GM12878 (cell line): ENCODE measurements around the gene NR3C1. TPM values are rescaled to one million over a fixed set of nuclear protein-coding genes. Genes with fewer than 3 reads are reported as not detected.

ENCODE experiments used
- ATAC-seq: fragments of 200-7000 bp; cut with Tn5 transposase; 3 replicates; pipeline ENCODE4 v1.9.1; 2020; ENCODE audit warnings: mild to moderate bottlenecking, moderate library complexity
- BruUV-seq: library from RNA; stranded (reverse); fragments of 400-500 nt; replicated peaks from 2 replicates; lab custom pipeline; 2021; lab: Mats Ljungman, UMichigan
- CTCF ChIA-PET: fragments of 300-600 bp; sonication (Branson Sonifier 250); formaldehyde crosslinking; extraction: SDS; loops from one replicate; lab custom pipeline; 2021; ENCODE audit warnings: inconsistent platforms; lab: Yijun Ruan, JAX
- POLR2A ChIA-PET: fragments of 350-600 bp; formaldehyde crosslinking; extraction: SDS; loops from one replicate; lab custom pipeline; 2021; ENCODE audit warnings: inconsistent platforms; lab: Charles Lee
- RAD21 ChIA-PET: fragments of 300-600 bp; sonication (Branson Sonifier 250); formaldehyde crosslinking; loops from one replicate; lab custom pipeline; 2023; ENCODE audit warnings: antibody characterized with exemption; ENCODE audit not compliant: unreplicated experiment; lab: Charles Lee
- SMC1A ChIA-PET: fragments of 300-600 bp; sonication (Branson Sonifier 250); formaldehyde crosslinking; loops from one replicate; lab custom pipeline; 2023; ENCODE audit not compliant: unreplicated experiment, uncharacterized antibody; lab: Charles Lee
- DNase-seq: peaks from one replicate; pipeline ENCODE4 v3.0.0-alpha.2; 2011; ENCODE audit warnings: low read depth, low spot score
- FAIRE-seq: peaks from 3 replicates; lab custom pipeline; 2011; peaks lifted over from hg19 to GRCh38; lab: Jason Lieb, UNC
- H2AFZ ChIP-seq: 2 replicates; pipeline ENCODE4 v1.6.0; 2011; ENCODE audit warnings: low read depth, low read length, control low read depth; ENCODE audit not compliant: control insufficient read depth
- H3K27ac ChIP-seq: 2 replicates; pipeline ENCODE4 v1.5.1; 2011; ENCODE audit warnings: control low read depth; ENCODE audit not compliant: control insufficient read depth, insufficient read depth
- H3K27me3 ChIP-seq, 2 experiments: replicated peaks in 1 of 2; 2 replicates each; pipeline versions ENCODE4 v1.6.0 to v1.6.1; 2011; ENCODE audit warnings: low read length in 1 of 2; ENCODE audit not compliant: control insufficient read depth in 2 of 2, insufficient read depth in 2 of 2
- H3K36me3 ChIP-seq, 2 experiments: 2 replicates each; pipeline ENCODE4 v1.5.1; 2011; ENCODE audit warnings: low read length in 1 of 2; ENCODE audit not compliant: control insufficient read depth in 2 of 2, insufficient read depth in 2 of 2
- H3K4me1 ChIP-seq: 2 replicates; pipeline ENCODE4 v1.6.1; 2011; ENCODE audit warnings: mild to moderate bottlenecking, low read length, moderate library complexity, mixed read lengths; ENCODE audit not compliant: control insufficient read depth, insufficient read depth
- H3K4me2 ChIP-seq: 2 replicates; pipeline ENCODE4 v1.6.0; 2011; ENCODE audit warnings: control low read depth; ENCODE audit not compliant: control insufficient read depth, insufficient read depth
- H3K4me3 ChIP-seq: fragments of 200-600 bp; sonication (generic); 2 replicates; pipeline ENCODE4 v1.5.1; 2016
- H3K79me2 ChIP-seq: 2 replicates; pipeline ENCODE4 v1.6.0; 2011; ENCODE audit warnings: low read length; ENCODE audit not compliant: control insufficient read depth, insufficient read depth
- H3K9ac ChIP-seq: 2 replicates; pipeline ENCODE4 v1.8.0; 2011; ENCODE audit warnings: low read length, control low read depth, mixed read lengths; ENCODE audit not compliant: control insufficient read depth, insufficient read depth
- H3K9me3 ChIP-seq: replicated peaks from 3 replicates; pipeline ENCODE4 v1.5.1; 2011; ENCODE audit warnings: mild to moderate bottlenecking, low read length; ENCODE audit not compliant: control insufficient read depth, insufficient read depth
- H4K20me1 ChIP-seq: 2 replicates; pipeline ENCODE4 v1.6.0; 2011; ENCODE audit not compliant: control insufficient read depth, insufficient read depth
- EED ChIP-seq: sonication (generic); IDR thresholded peaks from 2 replicates; pipeline ENCODE4 v1.6.1; 2016; ENCODE audit warnings: antibody characterized with exemption, low read depth
- FOXK2 ChIP-seq: fragments of 450-650 bp; IDR thresholded peaks from 2 replicates; pipeline ENCODE4 v1.6.1; 2017; ENCODE audit warnings: mild to moderate bottlenecking, moderate library complexity
- NKRF ChIP-seq: fragments of 450-650 bp; conservative IDR thresholded peaks from 2 replicates; pipeline ENCODE4 v1.6.1; 2017; ENCODE audit warnings: mild to moderate bottlenecking, moderate library complexity
- NR2F1 ChIP-seq: fragments of 450-650 bp; conservative IDR thresholded peaks from 2 replicates; pipeline ENCODE4 v1.6.1; 2017; ENCODE audit warnings: mild to moderate bottlenecking
- RB1 ChIP-seq: fragments of 450-650 bp; formaldehyde crosslinking; IDR thresholded peaks from 2 replicates; pipeline ENCODE4 v1.6.1; 2017; ENCODE audit warnings: mild to moderate bottlenecking, borderline replicate concordance
- RCOR1 ChIP-seq: conservative IDR thresholded peaks from 2 replicates; pipeline ENCODE4 v1.6.1; 2012; ENCODE audit warnings: low read depth, low read length, improper control_type of control experiment
- SREBF1 ChIP-seq: IDR thresholded peaks from 2 replicates; pipeline ENCODE4 v1.6.1; 2012; ENCODE audit warnings: mild to moderate bottlenecking, low read length
- SREBF2 ChIP-seq: IDR thresholded peaks from 2 replicates; pipeline ENCODE4 v1.6.1; 2012; ENCODE audit warnings: mild to moderate bottlenecking, low read length
- TARDBP ChIP-seq: IDR thresholded peaks from 2 replicates; pipeline ENCODE4 v1.6.1; 2016; ENCODE audit warnings: borderline replicate concordance
- WGBS: methylation state at CpG from one replicate; pipeline ENCODE4 v1.1.6; 2016; ENCODE audit warnings: low lambda C conversion rate; ENCODE audit not compliant: insufficient replicate concordance, insufficient coverage; ENCODE audit errors: missing lambda C conversion rate; 5-methylcytosine and 5-hydroxymethylcytosine counted together
- in situ Hi-C: fragments of 300-500 bp; cut with MboI; formaldehyde crosslinking; loops from 9 replicates; pipeline ENCODE4 v1.14.3; 2018; ENCODE audit warnings: mixed read lengths
- intact Hi-C: fragments of 100-400 bp; cut with micrococcal nuclease; formaldehyde crosslinking; loops from one replicate; pipeline ENCODE4 v1.14.2; 2022; ENCODE audit not compliant: unreplicated experiment
- polyA plus RNA-seq, 11 experiments: library from polyadenylated mRNA; depleted of rRNA in 4 of 11; unstranded in 6 of 11; stranded (reverse) in 5 of 11; fragments of >200 nt; fragmentation: Nextera tagmentation in 4 of 11; fragmentation: Illumina TruSeq in 1 of 11; extraction: Ambion mirVana in 4 of 11; extraction: Trizol in 1 of 11; gene quantifications; 1 replicate in 1 of 11; 2 replicates in 10 of 11; pipeline versions ENCODE4 v1.2.1 to v1.2.3, GENCODE V29; 2011 to 2016; ENCODE audit warnings: inconsistent platforms in 2 of 11, missing spikeins in 2 of 11, low read depth in 1 of 11
- total RNA-seq, 4 experiments: library from RNA; depleted of rRNA in 3 of 4; stranded (reverse); fragments of >200 nt in 3 of 4; fragmentation: Illumina TruSeq in 1 of 4; extraction: Trizol in 1 of 4; gene quantifications; 2 replicates each; pipeline versions ENCODE4 v1.2.1 to v1.2.3, GENCODE V29; 2013 to 2021
- TF ChIP-seq, protein P1 (sequence below): IDR thresholded peaks from 2 replicates; pipeline ENCODE4 v1.6.1; 2012; ENCODE audit warnings: low read depth, low read length, improper control_type of control experiment
- TF ChIP-seq, protein P2 (sequence below): fragments of 450-650 bp; formaldehyde crosslinking; IDR thresholded peaks from 2 replicates; pipeline ENCODE4 v1.4.0; 2020; ENCODE audit warnings: mild to moderate bottlenecking, moderate library complexity
- TF ChIP-seq, protein P3 (sequence below): IDR thresholded peaks from 2 replicates; pipeline ENCODE4 v1.6.1; 2011; ENCODE audit warnings: borderline replicate concordance, low read depth, mild to moderate bottlenecking, moderate library complexity, mixed read lengths, low read length; ENCODE audit not compliant: insufficient read depth; ENCODE audit errors: extremely low read length
- TF ChIP-seq, protein P4 (sequence below): fragments of 450-650 bp; IDR thresholded peaks from 2 replicates; pipeline ENCODE4 v1.6.1; 2017; ENCODE audit warnings: low read depth, mild to moderate bottlenecking, moderate library complexity

The NR3C1 gene
- total and polyA plus RNA-seq, 10 of the 15 experiments (the other 5 are each of a cell fraction or from before 2014, with no cell fraction given), result 49.7 to 141 (median 109) TPM

DNA sequence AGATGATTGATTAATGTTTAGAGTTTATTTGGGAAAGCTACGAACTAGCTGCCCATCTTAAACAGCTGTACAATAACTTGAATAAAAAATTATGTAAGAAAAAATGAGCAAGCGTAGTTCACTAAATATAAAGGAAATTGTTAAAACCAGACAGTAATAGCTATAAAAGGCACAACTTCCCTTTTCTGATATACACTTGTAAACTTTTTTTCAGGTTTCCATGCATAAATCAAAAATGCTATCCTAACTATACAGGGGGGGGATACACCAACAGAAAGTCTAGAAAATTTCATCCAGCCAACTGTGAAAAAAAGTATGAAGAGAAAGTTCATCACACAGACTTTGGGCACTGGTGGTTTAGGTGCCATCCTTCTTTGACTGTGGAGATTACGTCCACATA, 122.3 kb downstream of the NR3C1 start:
- no peaks in the 10 kb centered on the region for H4K20me1 ChIP-seq
- POLR2A ChIA-PET, result interaction anchor here (0.5 to 1.5 kb wide), 13 partner anchors 9 to 710 kb away, joined by 3 to 9 read pairs (median 4); no protein-coding TSS in a partner anchor
- no peak for ATAC-seq
- TF ChIP-seq TARDBP (no peak), SREBF1 (no peak), NR2F1 (no peak), SREBF2 (no peak), RCOR1 (no peak), NKRF (no peak), EED (no peak), RB1 (no peak), FOXK2 (no peak)
- TF ChIP-seq, protein P1, sequence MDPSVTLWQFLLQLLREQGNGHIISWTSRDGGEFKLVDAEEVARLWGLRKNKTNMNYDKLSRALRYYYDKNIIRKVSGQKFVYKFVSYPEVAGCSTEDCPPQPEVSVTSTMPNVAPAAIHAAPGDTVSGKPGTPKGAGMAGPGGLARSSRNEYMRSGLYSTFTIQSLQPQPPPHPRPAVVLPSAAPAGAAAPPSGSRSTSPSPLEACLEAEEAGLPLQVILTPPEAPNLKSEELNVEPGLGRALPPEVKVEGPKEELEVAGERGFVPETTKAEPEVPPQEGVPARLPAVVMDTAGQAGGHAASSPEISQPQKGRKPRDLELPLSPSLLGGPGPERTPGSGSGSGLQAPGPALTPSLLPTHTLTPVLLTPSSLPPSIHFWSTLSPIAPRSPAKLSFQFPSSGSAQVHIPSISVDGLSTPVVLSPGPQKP, result no peak
- TF ChIP-seq, protein P2, sequence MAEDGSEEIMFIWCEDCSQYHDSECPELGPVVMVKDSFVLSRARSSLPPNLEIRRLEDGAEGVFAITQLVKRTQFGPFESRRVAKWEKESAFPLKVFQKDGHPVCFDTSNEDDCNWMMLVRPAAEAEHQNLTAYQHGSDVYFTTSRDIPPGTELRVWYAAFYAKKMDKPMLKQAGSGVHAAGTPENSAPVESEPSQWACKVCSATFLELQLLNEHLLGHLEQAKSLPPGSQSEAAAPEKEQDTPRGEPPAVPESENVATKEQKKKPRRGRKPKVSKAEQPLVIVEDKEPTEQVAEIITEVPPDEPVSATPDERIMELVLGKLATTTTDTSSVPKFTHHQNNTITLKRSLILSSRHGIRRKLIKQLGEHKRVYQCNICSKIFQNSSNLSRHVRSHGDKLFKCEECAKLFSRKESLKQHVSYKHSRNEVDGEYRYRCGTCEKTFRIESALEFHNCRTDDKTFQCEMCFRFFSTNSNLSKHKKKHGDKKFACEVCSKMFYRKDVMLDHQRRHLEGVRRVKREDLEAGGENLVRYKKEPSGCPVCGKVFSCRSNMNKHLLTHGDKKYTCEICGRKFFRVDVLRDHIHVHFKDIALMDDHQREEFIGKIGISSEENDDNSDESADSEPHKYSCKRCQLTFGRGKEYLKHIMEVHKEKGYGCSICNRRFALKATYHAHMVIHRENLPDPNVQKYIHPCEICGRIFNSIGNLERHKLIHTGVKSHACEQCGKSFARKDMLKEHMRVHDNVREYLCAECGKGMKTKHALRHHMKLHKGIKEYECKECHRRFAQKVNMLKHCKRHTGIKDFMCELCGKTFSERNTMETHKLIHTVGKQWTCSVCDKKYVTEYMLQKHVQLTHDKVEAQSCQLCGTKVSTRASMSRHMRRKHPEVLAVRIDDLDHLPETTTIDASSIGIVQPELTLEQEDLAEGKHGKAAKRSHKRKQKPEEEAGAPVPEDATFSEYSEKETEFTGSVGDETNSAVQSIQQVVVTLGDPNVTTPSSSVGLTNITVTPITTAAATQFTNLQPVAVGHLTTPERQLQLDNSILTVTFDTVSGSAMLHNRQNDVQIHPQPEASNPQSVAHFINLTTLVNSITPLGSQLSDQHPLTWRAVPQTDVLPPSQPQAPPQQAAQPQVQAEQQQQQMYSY (CRISPR knock-in tag), result no peak
- TF ChIP-seq, protein P3, sequence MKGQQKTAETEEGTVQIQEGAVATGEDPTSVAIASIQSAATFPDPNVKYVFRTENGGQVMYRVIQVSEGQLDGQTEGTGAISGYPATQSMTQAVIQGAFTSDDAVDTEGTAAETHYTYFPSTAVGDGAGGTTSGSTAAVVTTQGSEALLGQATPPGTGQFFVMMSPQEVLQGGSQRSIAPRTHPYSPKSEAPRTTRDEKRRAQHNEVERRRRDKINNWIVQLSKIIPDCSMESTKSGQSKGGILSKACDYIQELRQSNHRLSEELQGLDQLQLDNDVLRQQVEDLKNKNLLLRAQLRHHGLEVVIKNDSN, result no peak
- TF ChIP-seq, protein P4, sequence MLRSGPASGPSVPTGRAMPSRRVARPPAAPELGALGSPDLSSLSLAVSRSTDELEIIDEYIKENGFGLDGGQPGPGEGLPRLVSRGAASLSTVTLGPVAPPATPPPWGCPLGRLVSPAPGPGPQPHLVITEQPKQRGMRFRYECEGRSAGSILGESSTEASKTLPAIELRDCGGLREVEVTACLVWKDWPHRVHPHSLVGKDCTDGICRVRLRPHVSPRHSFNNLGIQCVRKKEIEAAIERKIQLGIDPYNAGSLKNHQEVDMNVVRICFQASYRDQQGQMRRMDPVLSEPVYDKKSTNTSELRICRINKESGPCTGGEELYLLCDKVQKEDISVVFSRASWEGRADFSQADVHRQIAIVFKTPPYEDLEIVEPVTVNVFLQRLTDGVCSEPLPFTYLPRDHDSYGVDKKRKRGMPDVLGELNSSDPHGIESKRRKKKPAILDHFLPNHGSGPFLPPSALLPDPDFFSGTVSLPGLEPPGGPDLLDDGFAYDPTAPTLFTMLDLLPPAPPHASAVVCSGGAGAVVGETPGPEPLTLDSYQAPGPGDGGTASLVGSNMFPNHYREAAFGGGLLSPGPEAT, result no peak
- intact Hi-C loops, result no loop called here
- RAD21 ChIA-PET, result interaction anchor here (0.6 to 1.4 kb wide), 3 partner anchors 68 to 112 kb away, joined by 3 read pairs; no protein-coding TSS in a partner anchor
- no TSS peak for BruUV-seq
- H3K4me2 ChIP-seq, result no peak overlapping the region
- no peak overlapping the region for H3K9ac ChIP-seq
- SMC1A ChIA-PET, result interaction anchor here (0.7 to 8.9 kb wide), 18 partner anchors 10 to 687 kb away, joined by 3 to 83 read pairs (median 4); no protein-coding TSS in a partner anchor
- no peak for DNase-seq
- peaks cover 6 to 28% of the 10 kb centered on the region in 2 experiments for H3K36me3 ChIP-seq
- CTCF ChIA-PET, result interaction anchor here (0.6 to 2.0 kb wide), 6 partner anchors 9 to 910 kb away, joined by 3 to 7 read pairs (median 4); no protein-coding TSS in a partner anchor
- no peak for FAIRE-seq
- H2AFZ ChIP-seq, result no peak overlapping the region
- peaks cover 2% of the 10 kb centered on the region for H3K79me2 ChIP-seq
- H3K27ac ChIP-seq, result no peak overlapping the region
- in situ Hi-C loops, result no loop called here
- 88% methylated on average over 3 of the region's 3 CpGs for WGBS
- peaks cover 4% of the 10 kb centered on the region for H3K9me3 ChIP-seq
- H3K4me1 ChIP-seq, result no peaks in the 10 kb centered on the region
- no peak overlapping the region for H3K4me3 ChIP-seq
- H3K27me3 ChIP-seq, result no peaks in the 10 kb centered on the region
